HK-2 (cell line): Measurements from ENCODE around the gene MED9.
A peak's percentile ranks its signal among the peaks of the same experiment; 100 is the strongest.
"Not testable (repeated sequence)": the region's sequence is repeated elsewhere in the genome, so short reads cannot be mapped to it uniquely, and the experiment has no call there.

ENCODE experiments used
- DNase-seq: peaks from one replicate; pipeline ENCODE4 v3.0.0-alpha.2; 2018; ENCODE audit not compliant: unreplicated experiment

Gene MED9

DNA sequence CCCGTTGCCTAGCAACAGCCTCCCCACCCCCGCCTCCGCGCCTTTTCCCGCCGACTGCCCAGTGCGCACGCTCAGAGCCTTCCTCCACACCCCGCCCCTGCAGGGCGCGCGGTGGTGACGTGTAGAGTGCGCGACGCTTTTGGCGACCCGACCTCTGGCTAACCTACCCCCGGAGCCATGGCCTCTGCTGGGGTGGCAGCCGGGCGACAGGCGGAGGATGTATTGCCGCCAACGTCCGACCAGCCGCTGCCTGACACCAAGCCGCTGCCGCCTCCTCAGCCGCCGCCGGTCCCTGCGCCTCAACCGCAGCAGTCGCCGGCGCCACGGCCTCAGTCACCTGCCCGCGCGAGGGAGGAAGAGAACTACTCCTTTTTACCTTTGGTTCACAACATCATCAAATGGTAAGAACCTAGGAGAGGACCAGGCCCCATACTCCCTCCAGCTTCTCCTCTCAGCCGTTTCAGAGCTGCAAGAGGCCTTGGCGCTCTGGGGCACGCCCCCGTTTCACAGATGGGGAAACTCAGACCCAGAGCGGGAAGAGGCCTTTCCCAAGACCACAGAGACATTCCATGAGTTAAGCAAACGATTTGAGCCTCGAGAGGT, at the start of gene MED9:
Gene MED9, plus strand, starts transcription at position 136 of the 603 bp plus-strand sequence. Its CDS starts 42 bp downstream, at position 178.
- DNase-seq = peak; percentile 89

GRCh38 chr17:17429222-17429621, 47.6 kb upstream of the MED9 start:
- no peak for DNase-seq

GRCh38 chr17:17430924-17431323, 45.9 kb upstream of the MED9 start:
- not testable (repeated sequence) for DNase-seq

GRCh38 chr17:17431605-17432004, 45.2 kb upstream of the MED9 start:
- DNase-seq = no peak

DNA sequence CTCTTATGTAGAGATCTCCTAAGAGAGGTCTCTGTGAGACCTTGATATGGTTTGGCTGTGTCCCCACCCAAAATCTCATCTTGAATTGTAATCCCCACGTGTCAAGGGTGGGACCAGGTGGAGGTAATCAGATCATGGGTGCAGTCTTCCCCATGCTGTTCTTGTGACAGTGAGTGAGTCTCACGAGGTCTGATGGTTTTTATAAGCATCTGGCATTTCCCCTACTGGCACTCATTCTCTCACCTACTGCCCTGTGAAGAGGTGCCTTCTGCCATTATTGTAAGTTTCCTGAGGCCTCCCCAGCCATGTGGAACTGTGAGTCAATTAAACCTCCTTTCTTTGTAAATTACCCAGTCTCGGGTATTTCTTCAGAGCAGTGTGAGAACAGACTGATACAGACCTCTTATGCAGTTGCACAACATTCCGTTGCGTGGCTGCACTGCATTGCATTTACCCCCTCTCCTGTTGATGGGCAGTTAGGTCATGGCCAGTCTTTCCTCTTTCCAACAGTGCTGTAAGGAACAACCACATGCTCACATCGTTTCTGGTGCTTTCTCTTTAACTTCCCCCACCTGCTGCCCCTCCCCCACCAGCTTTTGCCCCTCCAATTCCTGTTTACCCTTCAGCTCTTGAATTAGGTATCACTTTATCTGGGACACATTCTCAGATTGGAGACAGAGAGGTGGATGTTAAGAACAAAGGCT, 43.6 kb upstream of the MED9 start:
- DNase-seq = no peak

DNA sequence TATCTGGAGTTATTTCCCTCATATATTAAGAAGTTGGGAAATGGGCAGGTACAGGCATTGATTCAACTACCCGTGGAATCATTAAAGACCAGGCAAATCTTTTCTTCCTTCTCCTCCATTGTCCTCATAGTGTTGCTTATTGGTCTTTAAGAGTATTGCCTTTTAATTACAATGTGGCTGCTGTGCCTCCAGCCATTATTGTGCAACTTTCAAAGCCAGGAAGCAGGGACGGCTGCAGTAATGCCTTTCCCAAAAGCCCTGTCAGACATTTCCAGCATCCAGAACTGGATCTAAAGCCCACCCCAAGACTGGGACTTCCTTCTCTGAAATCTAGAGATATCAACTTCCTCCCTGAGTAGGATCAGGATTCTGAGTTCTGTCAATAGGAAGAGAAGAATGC, 42.3 kb upstream of the MED9 start:
- no peak for DNase-seq

- no peak for DNase-seq
Observed at GRCh38 chr17:17435323-17435722, 41.5 kb upstream of the MED9 start.

DNA sequence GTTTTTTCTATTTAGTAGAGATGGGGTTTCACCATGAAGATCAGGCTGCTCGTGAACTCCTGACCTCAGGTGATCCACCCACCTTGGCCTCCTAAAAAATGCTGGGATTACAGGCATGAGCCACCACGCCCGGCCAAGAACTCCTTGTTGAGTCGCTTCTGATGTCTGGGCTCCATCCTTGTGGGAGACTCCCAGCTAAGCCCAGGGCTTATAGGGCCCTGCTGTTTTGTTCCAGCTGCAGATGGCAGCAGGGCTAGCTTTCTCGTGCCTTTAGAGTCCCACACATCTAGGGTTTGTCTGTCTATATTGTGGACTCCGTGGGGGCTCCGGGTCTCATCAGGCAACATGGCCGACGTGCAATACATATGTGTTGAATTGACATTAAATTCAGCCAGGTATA, 39.3 kb upstream of the MED9 start:
- no peak for DNase-seq

GRCh38 chr17:17437893-17438292, 38.9 kb upstream of the MED9 start:
- DNase-seq = no peak

GRCh38 chr17:17440010-17440843, 36.6 kb upstream of the MED9 start:
- peak; percentile 73 for DNase-seq

DNA sequence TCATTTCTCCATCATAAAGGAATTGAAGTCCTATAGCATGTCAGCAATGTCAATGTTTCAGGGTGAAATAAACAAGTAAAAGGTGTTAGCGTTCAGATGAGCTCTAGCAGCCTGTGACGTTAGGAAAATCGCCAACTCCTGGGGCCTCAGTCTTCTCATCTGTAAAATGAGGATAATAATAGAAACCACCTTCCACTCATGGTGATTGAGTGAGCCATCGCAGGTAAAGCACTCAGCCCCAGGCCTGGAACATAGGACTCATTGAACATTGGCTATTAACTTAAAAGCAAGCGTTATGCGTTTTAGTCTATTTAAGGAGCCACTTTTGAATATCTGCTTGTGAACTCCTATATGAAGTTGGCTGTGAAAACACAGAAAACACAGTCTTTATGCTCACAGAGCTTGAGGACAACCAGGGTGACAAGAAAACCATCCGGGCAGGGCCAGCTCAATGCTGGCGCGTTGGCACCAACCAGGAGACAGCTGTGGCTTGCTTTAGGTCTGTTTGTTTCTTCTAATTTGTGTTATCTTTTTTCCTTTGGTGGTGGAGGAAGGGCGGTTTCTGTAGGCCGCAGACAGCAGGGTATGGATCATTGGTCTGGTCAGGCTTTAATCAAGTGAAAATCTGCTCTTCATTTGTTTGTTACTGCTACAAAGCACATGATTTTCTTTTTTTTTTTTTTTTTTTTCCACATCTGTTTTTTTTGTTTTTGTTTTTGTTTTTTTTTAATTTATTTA, 35.7 kb upstream of the MED9 start:
- DNase-seq = no peak

GRCh38 chr17:17443173-17443572, 33.6 kb upstream of the MED9 start:
- no peak for DNase-seq

DNA sequence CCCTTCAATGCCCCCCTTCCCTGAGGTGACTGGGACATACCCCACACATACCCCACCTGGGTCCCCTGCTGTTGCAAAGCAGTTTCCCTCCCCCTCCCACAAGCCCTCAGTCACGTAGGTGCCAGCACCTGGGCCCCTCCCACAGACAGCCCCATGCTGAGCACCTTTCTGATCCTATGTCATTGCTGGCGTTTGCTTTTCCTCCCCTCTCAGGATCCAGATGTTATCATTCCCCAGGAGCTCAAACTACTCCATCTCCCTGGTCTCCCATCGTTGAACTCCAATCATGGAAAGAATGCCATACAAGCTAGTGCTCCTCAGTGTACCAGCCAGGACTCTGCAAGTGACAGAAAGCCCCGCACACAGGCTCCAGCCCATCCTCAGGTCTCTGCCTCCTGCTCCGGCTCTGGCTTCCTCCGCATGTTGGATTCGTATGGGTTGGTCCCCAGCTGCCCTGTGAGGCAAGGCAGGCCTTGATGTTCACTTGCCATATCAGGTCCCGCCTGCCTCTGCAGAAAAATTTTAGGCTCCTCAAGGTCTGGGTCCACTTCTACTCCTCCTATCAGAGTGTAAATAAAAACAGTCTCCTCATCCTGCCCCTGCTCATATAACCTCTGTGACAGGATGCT, 31.4 kb upstream of the MED9 start:
- no peak for DNase-seq

- peak; percentile 82 for DNase-seq
Observed at GRCh38 chr17:17445925-17446665, 30.7 kb upstream of the MED9 start.

GRCh38 chr17:17446666-17447155, 30.1 kb upstream of the MED9 start:
- DNase-seq = peak; percentile 36

DNA sequence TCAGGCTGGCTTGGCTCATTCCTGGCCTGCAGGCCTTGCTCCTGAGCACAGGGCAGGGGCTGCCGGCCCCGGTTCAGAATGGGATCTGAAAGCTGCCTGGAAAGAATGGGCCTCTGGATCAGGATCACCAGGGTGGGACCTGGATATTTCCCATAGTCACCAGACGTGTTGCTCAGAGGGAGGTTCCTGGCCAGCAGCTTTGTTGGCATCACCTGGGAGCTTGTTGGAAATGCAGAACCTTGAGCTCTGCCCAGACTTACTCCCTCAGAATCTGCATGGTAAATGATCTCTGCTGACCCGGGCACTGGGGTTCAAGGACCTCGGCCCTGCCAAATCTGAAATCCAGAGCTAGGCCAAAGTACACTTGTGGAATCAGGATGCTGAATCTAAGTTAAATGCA, 29.5 kb upstream of the MED9 start:
- DNase-seq = no peak

DNA sequence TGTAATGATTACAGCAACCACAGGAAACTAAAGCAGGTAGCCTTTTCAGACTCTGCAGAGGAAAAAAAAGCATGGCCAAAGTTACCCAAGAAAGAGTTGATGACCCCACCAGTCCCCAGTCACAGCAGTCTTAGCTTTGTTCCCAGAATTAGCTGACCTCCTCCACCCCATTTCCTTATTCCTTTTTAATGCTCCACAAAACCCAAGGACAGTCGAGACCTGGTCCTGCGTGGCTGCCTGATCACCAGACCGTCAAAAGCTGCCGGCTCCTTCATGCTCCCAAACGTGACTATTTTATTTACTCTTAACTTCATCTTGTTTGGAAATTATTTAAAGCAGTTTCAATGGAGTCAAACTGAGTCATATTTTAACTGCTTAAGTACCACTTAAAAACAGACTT, 28.7 kb upstream of the MED9 start:
- peak; percentile 21 for DNase-seq

DNA sequence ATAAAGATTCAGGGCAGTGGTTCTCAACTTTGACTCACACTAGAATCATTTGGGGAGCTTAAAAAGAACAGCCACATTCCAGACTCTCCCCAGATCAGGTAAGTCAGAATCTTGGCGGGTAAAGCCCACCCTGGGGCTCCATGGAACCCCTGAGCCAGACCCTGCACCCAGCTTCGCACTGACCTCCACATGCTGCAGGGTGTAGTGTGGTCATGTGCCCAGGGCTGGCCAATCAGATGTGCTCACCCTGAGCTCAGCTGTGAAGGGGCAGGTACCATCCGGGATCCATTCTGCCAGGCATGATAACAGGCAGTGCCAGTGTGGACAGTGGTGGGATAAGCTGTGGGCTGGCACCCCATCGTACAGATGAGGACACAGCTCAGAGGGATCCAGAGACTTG, 28.1 kb upstream of the MED9 start:
- no peak for DNase-seq

DNA sequence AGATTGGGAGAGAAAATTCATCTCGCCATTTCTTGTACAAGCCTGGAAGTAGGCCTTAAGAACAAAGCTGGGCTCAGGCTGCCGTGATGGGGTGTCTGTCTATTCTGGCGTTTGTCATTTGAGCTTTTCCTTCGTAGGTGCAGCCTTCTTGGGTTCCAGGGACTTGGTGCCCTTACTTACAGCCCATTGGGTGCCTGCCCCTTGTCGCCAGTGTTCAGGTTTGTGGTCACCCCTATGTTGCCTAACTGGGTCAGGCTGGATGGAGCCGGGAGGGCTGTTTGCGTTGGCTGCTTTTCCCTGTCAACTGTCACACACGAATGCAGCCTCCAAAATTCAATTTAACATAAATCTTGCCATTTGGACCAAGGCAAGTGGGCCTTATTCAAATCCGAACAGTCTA, 23.7 kb upstream of the MED9 start:
- no peak for DNase-seq

- DNase-seq = no peak
Observed at GRCh38 chr17:17454276-17454675, 22.5 kb upstream of the MED9 start.

DNA sequence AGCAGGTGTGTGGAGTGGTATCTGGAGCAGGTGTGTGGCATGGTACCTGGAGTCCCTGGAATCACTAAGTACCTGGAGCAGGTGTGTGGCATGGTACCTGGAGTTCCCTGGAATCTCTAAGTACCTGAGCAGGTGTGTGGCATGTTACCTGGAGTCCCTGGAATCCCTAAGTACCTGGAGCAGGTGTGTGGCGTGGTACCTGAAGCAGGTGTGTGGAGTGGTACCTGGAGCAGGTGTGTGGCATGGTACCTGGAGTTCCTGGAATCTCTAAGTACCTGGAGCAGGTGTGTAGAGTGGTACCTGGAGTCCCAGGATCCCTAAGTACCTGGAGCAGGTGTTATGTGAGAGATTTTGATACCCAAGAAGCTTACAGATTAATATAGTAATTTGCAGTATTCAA, 22.1 kb upstream of the MED9 start:
- DNase-seq = not testable (repeated sequence)
